Activated CD8-positive, alpha-beta T cell treated with anti-CD3 and anti-CD28 coated beads for 36 hours (primary cell): Measurements from ENCODE around the gene GRIP1. TPM values are rescaled to one million over a fixed set of nuclear protein-coding genes. Genes with fewer than 3 reads are reported as not detected.

Source experiments
- ATAC-seq: fragments of 200-7000 bp; cut with Tn5 transposase; one replicate; pipeline ENCODE4 v1.10.0; 2021; ENCODE audit warnings: mild to moderate bottlenecking, moderate library complexity
- CTCF ChIA-PET: fragments of 350-600 bp; sonication (Branson Sonifier 250); formaldehyde crosslinking; loops from one replicate; lab custom pipeline; 2021; ENCODE audit warnings: antibody characterized with exemption; lab: Charles Lee
- POLR2A ChIA-PET: fragments of 350-600 bp; sonication (Branson Sonifier 250); formaldehyde crosslinking; loops from one replicate; lab custom pipeline; 2021; ENCODE audit warnings: antibody characterized with exemption; lab: Charles Lee
- DNase-seq: peaks from one replicate; pipeline ENCODE4 v3.0.0-alpha.2; 2020
- H3K27ac Mint-ChIP-seq: one replicate; pipeline ENCODE4 v1.8.0; 2021; ENCODE audit warnings: mild to moderate bottlenecking, mixed read lengths
- H3K27me3 Mint-ChIP-seq: one replicate; pipeline ENCODE4 v1.8.0; 2021; ENCODE audit warnings: mixed read lengths
- H3K36me3 Mint-ChIP-seq: one replicate; pipeline ENCODE4 v1.8.0; 2021; ENCODE audit warnings: low read depth, mixed read lengths
- H3K4me1 Mint-ChIP-seq: one replicate; pipeline ENCODE4 v1.8.0; 2021; ENCODE audit warnings: low read depth, mixed read lengths
- H3K4me3 Mint-ChIP-seq: one replicate; pipeline ENCODE4 v1.8.0; 2021; ENCODE audit warnings: mild to moderate bottlenecking, moderate library complexity, mixed read lengths
- H3K9me3 Mint-ChIP-seq: one replicate; pipeline ENCODE4 v1.8.0; 2021; ENCODE audit warnings: mixed read lengths
- intact Hi-C: fragments of 100-400 bp; cut with micrococcal nuclease; formaldehyde crosslinking; loops from one replicate; pipeline ENCODE4 v1.10.0; 2022
- total RNA-seq, 2 experiments: library from RNA; stranded (reverse); gene quantifications; one replicate each; pipeline ENCODE4 v1.2.3, GENCODE V29; 2021
- TF ChIP-seq, protein P1 (sequence below): fragments of 200-600 bp; IDR thresholded peaks from one replicate; pipeline ENCODE4 v1.8.0; 2022; ENCODE audit warnings: antibody characterized with exemption, mild to moderate bottlenecking

Gene GRIP1
- total RNA-seq, 2 experiments from 2014 or later: 0.51 to 0.61 TPM

DNA sequence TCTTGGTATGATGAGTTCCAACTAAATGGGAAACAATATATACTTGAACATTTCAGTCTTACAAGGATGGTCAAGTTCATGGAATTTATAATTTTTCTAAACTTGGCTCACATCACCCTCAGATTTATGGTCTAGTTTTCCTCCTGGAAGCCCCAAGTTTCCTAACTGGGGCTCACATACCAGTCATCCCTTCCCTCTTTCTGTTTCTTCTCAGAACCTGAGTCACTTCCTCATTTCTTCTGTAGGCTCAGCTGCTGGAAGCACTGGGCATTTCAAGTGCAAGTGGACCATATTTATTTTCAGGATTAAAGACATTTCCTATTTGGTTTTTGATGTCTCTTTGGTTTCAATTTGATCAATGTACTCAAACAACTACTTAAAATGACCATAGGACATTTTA, 55.4 kb downstream of the GRIP1 start:
- H3K9me3 Mint-ChIP-seq: no peaks in the 10 kb centered on the region
- H3K36me3 Mint-ChIP-seq: no peaks in the 10 kb centered on the region
- peaks cover 3% of the 10 kb centered on the region for H3K27me3 Mint-ChIP-seq
- no peak overlapping the region for H3K4me3 Mint-ChIP-seq
- ATAC-seq (no peak), DNase-seq (no peak)
- POLR2A ChIA-PET: no interaction called here
- no peaks in the 10 kb centered on the region for H3K4me1 Mint-ChIP-seq
- CTCF ChIA-PET: no interaction called here
- intact Hi-C loops: no loop called here
- H3K27ac Mint-ChIP-seq: no peak overlapping the region
- TF ChIP-seq, protein P1, sequence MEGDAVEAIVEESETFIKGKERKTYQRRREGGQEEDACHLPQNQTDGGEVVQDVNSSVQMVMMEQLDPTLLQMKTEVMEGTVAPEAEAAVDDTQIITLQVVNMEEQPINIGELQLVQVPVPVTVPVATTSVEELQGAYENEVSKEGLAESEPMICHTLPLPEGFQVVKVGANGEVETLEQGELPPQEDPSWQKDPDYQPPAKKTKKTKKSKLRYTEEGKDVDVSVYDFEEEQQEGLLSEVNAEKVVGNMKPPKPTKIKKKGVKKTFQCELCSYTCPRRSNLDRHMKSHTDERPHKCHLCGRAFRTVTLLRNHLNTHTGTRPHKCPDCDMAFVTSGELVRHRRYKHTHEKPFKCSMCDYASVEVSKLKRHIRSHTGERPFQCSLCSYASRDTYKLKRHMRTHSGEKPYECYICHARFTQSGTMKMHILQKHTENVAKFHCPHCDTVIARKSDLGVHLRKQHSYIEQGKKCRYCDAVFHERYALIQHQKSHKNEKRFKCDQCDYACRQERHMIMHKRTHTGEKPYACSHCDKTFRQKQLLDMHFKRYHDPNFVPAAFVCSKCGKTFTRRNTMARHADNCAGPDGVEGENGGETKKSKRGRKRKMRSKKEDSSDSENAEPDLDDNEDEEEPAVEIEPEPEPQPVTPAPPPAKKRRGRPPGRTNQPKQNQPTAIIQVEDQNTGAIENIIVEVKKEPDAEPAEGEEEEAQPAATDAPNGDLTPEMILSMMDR: no peak

DNA sequence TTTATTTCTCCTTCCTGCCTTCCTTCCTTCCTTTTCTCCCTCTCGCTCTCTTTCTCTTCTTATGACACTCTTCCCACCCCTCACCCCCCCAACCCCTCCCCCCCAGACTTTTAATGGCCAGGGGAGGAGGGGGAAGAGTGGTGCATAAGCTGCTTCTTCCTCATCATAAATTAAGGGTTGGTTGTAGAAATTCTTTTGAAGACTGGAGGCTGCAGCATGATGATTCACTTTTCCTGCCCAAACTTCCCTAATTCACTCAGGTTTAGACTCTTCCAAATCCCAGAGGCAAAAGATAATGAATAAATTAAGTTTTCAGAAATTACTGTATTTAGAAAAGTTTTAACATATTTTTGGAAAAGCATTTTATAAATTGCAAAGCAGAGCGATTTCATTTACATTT, 58.2 kb downstream of the GRIP1 start:
- POLR2A ChIA-PET: no interaction called here
- TF ChIP-seq, protein P1: no peak

DNA sequence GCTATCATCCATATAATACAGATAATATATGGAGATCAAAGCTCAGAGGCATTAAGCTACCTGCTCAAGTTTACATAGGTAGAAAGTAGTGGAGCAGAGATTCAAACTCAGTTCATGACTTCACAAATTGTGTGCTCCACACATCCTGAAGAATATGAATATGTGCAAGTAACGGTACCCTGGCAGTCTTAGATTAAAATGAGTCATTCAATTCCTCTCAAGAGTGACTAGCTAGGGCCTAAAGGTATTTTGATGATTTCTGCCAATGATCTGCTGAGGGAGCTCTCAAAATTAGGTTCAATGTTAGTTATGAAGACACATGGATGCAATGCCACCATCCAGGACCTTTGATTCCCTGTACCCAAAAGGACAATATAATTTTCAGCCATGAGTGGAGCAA, 58.9 kb downstream of the GRIP1 start:
- ATAC-seq: no peak
- TF ChIP-seq, protein P1: no peak
- Mint-ChIP-seq H3K4me3 (no peak overlapping the region), H3K4me1 (no peaks in the 10 kb centered on the region), H3K27ac (no peak overlapping the region), H3K9me3 (no peaks in the 10 kb centered on the region), H3K36me3 (no peaks in the 10 kb centered on the region), H3K27me3 (peaks cover 3% of the 10 kb centered on the region)
- CTCF ChIA-PET: no interaction called here
- no peak for DNase-seq
- POLR2A ChIA-PET: no interaction called here
- intact Hi-C loops: no loop called here

More for the DNA sequence above, 58.2 kb downstream of the GRIP1 start:
- Mint-ChIP-seq H3K9me3 (no peaks in the 10 kb centered on the region), H3K27me3 (peaks cover 3% of the 10 kb centered on the region), H3K27ac (no peak overlapping the region), H3K4me1 (no peaks in the 10 kb centered on the region), H3K36me3 (no peaks in the 10 kb centered on the region), H3K4me3 (no peak overlapping the region)
- ATAC-seq (no peak), DNase-seq (no peak)
- intact Hi-C loops: no loop called here
- CTCF ChIA-PET: no interaction called here

DNA sequence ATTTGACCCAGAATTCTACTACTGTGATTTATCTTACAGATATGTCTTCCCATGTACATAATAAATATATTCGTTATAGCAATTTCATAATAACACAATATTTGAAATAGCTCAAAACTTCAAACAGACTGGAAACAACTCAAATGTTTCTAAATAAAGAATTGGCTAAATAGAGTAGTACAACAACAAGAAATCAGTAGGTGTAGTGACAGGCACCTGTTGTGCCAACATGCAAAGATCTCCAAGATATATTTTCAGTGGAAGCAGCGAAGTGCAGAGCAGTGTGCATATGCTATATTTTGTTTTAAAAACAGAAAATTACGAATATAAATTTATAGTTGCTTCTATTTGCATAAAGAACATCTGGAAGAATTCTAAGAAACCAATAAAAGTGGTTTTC, 60.9 kb downstream of the GRIP1 start:
- H3K36me3 Mint-ChIP-seq: no peaks in the 10 kb centered on the region
- no peak overlapping the region for H3K4me3 Mint-ChIP-seq
- DNase-seq (no peak), ATAC-seq (no peak)
- H3K27ac Mint-ChIP-seq: no peak overlapping the region
- TF ChIP-seq, protein P1: no peak
- H3K4me1 Mint-ChIP-seq: no peaks in the 10 kb centered on the region
- peaks cover 5% of the 10 kb centered on the region for H3K27me3 Mint-ChIP-seq
- POLR2A ChIA-PET: no interaction called here
- intact Hi-C loops: no loop called here
- CTCF ChIA-PET: interaction anchor here (1.0 kb wide), 1 partner anchor 77 kb away, joined by 3 read pairs; no protein-coding TSS in a partner anchor
- no peaks in the 10 kb centered on the region for H3K9me3 Mint-ChIP-seq

DNA sequence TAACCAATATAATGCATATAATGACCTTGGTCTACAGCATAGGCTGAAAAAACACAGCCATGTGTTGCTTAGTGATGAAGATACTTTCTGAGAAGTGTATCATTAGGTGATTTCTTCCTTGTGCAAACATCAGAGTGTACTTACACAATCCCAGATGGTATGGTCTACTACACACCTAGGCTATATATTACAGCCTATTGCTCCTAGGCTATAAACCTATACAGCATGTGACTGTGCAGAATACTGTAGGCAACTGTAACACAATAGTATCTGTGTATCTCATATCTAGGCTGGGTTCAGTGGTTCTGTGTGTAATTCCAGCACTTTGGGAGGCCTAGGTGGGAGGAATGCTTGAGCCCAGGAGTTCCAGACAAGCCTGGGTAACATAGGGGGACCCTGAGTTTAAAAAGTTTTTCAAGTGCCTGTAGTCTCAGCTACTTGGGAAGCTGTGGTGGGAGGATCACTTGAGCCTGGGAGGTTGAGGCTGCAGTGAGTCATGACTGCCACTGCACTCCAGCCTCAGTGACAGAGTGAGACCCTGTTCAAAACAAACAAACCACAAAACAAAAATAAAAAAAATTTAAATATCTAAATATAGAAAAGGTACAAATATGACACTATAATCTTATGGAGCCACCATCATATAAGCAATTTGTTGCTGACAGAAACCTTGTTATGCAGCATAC, 66.6 kb downstream of the GRIP1 start:
- DNase-seq (no peak), ATAC-seq (no peak)
- intact Hi-C loops: no loop called here
- H3K4me3 Mint-ChIP-seq: no peak overlapping the region
- CTCF ChIA-PET: interaction anchor here (1.0 to 1.4 kb wide), 2 partner anchors 16 to 249 kb away, joined by 3 to 4 read pairs; no protein-coding TSS in a partner anchor
- no peaks in the 10 kb centered on the region for H3K36me3 Mint-ChIP-seq
- no peak overlapping the region for H3K27ac Mint-ChIP-seq
- no peaks in the 10 kb centered on the region for H3K4me1 Mint-ChIP-seq
- no peaks in the 10 kb centered on the region for H3K9me3 Mint-ChIP-seq
- TF ChIP-seq, protein P1: no peak
- POLR2A ChIA-PET: no interaction called here
- H3K27me3 Mint-ChIP-seq: peaks cover 1% of the 10 kb centered on the region
